Tongue (tissue), 2 donors: ENCODE data around the gene KCNIP3. TPM values are rescaled to one million over a fixed set of nuclear protein-coding genes. Genes with fewer than 3 reads are reported as not detected.

Experiments
- DNase-seq: peaks from one replicate; pipeline ENCODE4 v3.0.0-alpha.2; 2015
- total RNA-seq: library from RNA; depleted of rRNA; stranded (reverse); fragments of >200 nt; gene quantifications from one replicate; pipeline ENCODE4 v1.2.3, GENCODE V29; 2014

KCNIP3 gene
- total RNA-seq, 1 donor from 2014 or later: 8.8 TPM

DNA sequence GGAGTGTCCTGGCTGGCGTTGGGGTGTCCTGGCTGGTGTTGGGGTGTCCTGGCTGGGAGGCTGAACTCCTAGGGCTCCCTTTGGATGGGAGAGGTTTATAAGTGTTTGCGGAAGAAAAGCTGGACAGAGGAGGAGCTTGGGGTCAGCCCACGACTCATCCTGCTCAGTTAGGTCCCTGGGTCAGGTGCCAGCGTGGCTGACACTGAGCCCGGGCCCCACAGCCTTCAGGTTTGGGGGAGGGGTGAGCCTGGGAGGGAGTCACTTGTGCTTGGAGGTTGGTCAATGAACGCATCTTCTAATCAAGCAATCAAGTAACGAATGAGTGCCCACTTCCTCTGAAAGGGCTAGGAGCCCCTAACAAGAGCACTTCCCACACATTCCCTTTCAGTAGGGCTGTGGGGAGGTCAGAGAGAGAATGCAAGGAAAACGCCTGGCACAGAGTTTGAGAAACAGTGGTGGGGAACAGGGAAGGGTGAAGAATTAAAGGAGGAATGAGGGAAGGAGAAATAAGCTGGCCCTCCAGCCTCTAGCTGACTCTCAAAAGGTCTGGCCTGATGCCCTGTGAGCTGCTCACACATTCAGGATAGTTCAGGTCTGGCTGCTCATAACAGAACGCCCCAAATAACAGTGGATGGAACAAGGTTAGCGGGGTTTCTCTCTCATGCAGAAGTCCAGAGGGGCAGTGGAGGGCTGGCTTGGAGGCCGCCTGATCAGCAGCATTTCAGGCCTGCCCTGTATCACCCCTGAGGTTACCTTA is 670 bp downstream of the KCNIP3 start:
- DNase-seq: no peak

- DNase-seq: no peak
Observed at GRCh38 chr2:95298486-95299111, 1.5 kb downstream of the KCNIP3 start.

- no peak for DNase-seq
Observed at GRCh38 chr2:95299961-95300360, 2.8 kb downstream of the KCNIP3 start.

- DNase-seq: peak; percentile 79
Observed at GRCh38 chr2:95300450-95300849, 3.3 kb downstream of the KCNIP3 start.

DNA sequence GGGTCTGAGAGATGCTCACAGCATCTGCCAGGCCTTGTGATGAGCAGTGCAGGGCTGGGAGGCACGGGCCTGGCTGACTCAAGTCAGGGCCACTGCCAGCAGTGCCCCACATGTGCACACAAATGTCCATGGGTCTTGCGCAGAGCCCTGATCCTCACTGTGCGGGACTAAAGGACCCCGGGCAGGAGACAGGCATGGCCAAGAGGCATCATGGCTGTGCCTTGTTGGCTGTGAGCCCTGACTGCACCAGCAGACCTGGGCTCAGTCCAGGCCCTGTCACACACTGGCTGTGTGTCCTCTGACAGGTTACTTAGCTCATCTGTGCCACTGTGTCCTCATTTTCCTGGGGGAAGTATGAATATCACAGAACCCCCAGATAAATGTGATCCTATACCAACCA is 4.0 kb downstream of the KCNIP3 start:
- no peak for DNase-seq

DNA sequence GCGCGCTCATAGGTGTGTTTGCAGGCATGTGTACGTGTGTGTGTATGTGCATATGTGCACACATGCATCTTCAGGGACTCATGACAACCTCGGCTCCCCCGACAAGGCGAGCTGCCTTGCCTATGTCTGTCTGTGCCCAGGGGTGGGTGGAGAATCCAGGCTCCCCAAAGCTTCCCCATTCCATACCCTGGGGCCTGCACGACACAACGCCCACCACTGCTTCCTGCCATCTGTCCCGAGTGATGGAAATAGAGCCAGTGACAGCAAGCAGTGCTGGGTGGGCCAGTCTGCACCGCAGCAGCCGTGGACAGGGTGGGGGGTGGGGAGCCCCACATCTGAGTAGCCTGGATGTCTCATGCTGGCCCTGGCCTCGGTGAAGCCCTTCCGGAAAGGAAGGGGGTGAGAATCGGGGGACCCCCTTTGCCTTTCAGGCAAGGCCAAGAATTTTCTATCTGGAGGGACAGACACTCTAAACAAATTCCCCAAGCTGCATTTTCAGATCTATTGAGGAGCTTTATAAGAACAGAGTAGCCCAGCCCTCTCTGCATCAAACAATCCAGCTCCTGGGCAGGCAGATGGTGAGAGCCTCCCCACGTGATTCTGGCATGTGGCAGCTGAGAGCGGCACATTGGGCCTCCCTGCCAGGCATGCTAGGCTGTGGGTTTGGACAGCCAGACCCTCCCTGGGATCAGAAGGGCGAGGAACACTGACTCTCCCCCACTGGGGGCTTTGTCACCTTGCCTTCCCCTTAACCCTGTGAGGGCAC is 4.9 kb downstream of the KCNIP3 start:
- DNase-seq: no peak

DNA sequence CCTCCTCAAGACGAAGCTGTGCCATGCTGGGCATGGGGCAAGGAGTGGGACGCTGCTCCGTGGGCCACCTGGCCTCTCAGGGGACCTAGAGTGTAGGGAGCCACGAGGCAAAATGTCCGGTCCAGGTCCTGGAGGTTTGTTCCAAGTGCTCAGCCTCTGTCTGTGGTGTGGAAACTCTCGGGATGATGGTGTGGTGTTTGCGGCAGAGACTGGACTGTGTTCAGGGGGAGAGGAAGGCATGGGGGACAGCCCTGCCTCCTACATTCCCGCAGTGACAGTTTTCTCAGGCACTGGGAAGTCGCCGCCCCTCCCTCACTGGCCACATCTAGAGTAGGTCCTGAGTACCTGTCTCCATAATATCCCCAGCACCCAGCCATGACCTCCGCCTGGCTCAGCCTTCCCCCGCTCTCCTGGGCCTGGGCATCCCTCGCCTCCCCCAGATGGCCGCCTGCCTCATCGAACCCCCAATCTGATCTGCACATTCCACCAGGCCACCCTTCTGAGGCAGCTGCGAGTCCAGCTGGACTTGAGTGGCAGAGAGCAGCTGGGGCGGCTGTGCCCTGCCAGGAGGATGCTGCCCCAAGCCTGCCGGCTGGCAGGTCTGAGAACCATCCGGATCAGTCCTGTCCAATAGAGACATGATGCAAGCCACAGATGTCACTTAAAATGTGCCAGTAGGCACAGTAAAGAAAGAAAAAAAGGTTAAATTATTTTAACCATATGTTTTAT is 6.2 kb downstream of the KCNIP3 start:
- DNase-seq: peak; percentile 94

DNA sequence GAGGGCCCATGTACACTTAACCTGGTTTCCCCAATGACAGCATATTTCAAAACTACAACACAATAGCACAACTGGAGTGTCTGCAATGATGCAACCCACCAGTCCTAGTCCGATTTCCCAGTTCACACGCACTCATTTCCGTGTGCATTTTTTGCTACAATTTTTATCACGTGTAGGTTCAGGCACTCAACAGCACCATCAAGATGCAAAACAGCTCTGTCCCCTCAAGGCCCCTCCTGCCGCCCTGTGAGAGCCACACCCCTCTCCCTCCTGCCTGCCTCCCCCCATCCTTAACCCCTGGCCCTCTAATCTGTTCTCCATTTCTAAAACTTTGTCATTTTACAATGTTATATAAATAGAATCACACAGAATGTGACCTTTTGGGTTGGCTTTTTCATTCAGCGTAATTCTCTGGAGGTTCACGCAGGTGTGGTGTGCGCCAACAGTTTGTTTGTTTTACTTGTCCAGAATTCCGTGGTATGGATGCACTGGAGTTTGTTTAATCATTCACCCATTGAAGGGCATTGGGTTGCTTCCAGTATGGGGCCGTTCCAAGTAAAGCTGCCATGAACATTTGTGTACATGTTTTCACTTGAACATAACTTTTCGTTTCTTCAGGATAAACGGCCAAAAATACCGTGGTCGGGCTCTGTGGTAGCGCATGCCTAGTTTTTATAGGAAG is 8.4 kb downstream of the KCNIP3 start:
- DNase-seq: peak; percentile 51

DNA sequence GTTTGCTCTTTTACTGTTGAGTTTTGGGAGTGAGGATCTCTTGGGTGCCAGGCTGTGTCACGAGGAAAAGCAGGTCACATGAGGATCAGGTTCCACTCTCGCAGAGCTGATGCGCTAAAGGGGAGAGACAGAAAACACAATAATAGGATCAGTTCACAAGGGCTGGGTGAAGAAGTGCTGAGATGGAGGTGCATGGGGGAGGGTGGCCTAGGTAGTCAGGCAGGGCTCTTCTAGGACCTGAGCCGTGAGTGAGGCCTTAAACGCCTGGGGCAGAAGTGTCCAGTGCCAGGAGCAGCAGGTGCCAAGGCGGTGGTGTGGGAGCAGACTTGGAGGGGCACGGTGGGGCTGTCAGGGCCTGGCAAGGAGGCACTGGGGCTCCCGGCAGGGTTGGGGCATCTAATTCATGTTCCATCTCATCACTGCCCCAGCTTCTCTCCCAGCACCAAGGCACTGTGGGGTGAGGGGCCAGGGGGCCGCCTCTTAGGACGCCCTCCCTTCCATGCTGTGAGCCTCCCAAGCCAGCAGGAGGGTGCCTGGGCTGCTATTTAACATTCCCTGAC is 9.3 kb downstream of the KCNIP3 start:
- no peak for DNase-seq

DNA sequence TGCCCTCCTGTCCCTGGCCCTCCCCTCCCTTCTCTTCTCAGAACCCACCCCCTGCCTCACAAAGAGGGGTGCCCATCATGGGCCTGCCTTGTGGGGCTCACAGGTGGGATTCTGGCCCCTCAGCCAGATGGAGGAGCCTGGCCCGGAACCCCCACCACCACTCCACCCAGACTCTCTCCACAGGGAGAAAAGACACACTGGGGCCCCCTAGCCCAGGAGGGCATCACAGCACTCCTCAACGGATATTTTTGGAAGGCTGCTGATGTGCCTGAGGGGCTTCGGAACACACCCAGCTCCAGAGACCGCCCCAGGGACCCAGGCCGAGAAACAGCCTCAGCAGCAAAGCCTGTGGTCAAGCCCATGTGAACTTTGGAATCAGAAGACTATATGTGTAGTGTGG is 9.9 kb downstream of the KCNIP3 start:
- no peak for DNase-seq

GRCh38 chr2:95307878-95308277 is 10.7 kb downstream of the KCNIP3 start:
- no peak for DNase-seq

GRCh38 chr2:95308426-95308990 is 11.4 kb downstream of the KCNIP3 start:
- no peak for DNase-seq

- DNase-seq: no peak
Observed at GRCh38 chr2:95309599-95309998, 12.5 kb downstream of the KCNIP3 start.

DNA sequence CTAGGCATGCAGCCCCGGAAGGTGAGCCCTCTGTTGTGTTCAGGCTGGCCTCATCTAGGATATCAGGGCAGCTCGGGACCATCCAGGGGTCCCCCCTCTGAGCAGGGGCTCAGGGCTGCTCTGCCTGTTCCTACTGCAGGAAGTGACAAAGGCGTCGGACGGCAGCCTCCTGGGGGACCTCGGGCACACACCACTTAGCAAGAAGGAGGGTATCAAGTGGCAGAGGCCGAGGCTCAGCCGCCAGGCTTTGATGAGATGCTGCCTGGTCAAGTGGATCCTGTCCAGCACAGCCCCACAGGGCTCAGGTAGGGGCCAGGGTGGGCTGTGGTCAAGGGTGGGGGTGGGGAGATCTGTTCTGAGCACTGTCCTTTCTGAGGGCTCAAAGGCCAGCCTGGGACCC is 13.1 kb downstream of the KCNIP3 start:
- DNase-seq: no peak

DNA sequence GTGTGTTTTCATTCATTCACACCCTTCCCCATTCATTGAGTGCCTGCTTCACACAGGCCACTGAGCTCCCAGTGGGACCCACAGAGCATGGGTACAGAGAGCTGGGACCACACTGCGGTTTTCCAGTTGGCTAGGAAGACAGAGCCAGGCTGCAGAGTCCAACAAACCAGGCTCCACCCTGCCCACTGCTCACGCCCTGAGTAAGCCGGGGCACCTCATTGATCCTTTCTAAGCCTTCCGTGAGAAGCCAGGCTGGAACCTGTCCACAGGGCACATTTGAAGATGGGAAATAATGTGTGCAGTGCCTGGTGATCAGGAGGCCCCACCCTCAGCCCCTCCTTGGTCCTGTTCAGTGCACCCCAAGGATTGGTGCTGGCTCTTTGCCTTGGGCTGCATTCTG is 13.5 kb downstream of the KCNIP3 start:
- DNase-seq: no peak

DNA sequence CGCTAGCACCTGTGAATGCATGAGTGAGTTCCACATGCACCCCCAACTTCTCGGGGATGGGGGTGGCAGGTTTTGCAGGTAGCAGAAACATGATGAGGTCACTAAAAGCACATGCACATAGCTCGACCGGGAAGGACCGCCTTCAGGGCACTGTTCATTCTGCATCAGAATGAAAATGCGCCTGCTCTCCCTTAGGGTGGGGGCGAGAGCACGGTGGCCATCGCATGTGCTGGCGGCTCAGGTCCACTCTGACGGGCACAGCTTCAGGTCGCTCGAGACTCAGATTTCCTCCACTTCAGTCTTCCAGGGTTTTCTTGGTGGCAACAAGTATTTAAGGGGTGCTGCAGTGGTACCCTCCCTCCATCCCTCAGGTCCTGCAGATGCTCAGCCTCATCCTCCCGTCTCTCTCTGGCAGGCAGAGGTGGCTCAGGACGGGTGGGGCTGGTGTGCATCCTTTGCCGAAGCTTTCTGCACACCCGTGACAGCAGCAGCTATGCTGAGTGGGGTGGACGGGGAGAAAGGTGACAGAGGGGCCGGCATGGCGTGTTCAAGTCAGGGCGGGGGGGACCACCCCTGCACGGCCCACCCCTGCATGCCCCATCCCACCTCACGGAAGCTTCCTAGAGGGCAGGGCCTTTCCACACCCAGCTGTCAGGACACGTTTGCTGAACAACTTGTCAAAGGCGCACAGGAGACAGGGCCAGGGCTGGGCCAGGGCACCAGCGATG is 14.8 kb downstream of the KCNIP3 start:
- no peak for DNase-seq

- no peak for DNase-seq
Observed at GRCh38 chr2:95312543-95313201, 15.5 kb downstream of the KCNIP3 start.

- peak; percentile 68 for DNase-seq
Observed at GRCh38 chr2:95313296-95314131, 16.4 kb downstream of the KCNIP3 start.

DNA sequence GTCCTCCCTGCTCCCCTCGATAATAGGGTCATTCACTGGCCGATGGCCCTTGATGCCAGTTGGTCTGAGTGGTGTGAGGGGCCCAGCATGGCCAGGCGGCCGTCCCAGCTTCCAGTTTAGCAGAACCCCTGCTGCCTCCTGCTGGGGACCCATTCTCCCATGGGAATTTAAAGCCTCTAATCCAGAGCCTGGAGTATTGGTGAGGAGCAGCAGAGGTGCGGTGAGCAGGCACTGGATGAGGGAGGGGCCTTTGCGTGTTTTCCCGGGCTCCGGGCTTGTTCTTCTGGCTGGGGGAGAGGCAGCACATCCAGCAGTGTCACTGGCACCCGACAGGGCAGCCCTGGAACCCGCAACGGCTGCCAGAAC is 17.4 kb downstream of the KCNIP3 start:
- DNase-seq: no peak
